ENCODE data around the gene RD3L.

DNA sequence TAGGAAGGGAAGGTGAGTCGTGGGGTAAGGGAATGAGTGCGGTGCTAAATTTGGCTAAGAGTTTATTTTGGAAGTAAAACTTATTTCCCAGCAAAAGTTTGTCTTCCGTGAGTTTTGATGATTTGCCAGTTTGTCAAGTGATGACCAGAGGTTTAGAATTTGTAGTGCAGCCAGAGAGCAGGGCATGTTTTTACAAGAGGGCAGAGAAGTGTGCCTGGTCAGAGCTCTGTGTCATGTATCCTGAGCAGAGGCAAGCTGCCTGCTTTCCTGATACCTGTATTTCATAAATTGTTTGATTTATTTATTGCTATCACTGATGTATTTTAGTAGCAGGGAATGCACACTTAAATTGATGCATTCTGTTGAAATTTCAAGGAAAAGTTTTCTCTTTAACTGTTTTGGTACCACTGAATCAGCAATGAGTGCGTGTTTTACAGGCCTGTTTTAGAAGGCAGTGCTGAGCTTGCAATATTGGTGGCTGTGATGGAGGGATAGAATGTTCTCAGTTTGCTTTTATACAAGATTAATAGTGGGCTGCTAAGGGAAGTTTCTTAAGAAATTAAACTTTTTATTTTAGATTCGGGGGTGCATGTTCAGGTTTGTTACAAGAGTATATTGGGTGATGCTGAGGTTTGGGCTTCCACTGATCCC is 19.7 kb upstream of the RD3L start:
- TF ChIP-seq, protein P1, sequence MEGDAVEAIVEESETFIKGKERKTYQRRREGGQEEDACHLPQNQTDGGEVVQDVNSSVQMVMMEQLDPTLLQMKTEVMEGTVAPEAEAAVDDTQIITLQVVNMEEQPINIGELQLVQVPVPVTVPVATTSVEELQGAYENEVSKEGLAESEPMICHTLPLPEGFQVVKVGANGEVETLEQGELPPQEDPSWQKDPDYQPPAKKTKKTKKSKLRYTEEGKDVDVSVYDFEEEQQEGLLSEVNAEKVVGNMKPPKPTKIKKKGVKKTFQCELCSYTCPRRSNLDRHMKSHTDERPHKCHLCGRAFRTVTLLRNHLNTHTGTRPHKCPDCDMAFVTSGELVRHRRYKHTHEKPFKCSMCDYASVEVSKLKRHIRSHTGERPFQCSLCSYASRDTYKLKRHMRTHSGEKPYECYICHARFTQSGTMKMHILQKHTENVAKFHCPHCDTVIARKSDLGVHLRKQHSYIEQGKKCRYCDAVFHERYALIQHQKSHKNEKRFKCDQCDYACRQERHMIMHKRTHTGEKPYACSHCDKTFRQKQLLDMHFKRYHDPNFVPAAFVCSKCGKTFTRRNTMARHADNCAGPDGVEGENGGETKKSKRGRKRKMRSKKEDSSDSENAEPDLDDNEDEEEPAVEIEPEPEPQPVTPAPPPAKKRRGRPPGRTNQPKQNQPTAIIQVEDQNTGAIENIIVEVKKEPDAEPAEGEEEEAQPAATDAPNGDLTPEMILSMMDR (IDR thresholded peaks at IDR 0.05) = no peak
- TF ChIP-seq POLR2AphosphoS5 (IDR thresholded peaks at IDR 0.05) (no peak), POLR2A (IDR thresholded peaks at IDR 0.05) (no peak), EP300 (IDR thresholded peaks at IDR 0.05) (no peak)

Measured in gastroesophageal sphincter (tissue), 3 donors.